C4-2B (cell line): ENCODE measurements around the gene NEMP1.

Experiments
- ZFX ChIP-seq: fragments of 450-650 bp; IDR thresholded peaks from 2 replicates; pipeline ENCODE4 v1.6.1; 2017
- TF ChIP-seq, protein P1 (sequence below): fragments of 450-650 bp; conservative IDR thresholded peaks from 2 replicates; pipeline ENCODE4 v1.5.1; 2017; ENCODE audit warnings: mild to moderate bottlenecking

DNA sequence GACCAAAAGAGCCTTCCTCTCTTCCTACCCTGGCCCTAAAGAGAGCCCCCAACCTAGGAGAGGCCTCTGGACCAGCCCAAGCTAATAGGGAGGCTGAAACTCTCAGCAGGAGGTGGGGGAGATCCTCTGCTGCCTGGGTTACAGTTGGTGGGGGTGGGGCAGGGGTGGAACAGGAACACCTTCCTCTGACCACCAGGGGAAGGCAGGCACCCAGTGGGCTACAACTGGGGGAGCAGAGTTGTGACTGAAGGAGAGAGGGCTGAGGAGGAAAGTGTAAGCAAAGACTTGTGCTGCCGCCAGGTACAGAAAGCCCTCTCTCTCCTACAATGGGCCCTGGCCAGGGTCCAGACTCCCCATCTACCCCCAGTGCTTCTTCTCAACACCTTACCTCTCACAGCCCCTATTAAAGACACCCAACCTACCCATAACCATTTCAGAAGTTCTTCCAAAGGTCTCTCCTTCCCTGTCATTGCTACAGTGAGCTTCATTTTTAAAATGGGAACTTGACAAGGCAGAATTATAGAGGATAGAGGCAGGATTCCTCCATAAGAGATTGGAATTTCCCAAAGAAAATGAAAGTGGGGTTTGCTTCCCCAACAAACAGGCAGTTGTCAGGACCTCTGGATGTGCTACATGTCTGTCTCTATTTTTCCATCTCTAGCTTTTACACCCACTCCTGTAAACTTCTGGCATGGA is 30.0 kb downstream of the NEMP1 start:
- TF ChIP-seq, protein P1, sequence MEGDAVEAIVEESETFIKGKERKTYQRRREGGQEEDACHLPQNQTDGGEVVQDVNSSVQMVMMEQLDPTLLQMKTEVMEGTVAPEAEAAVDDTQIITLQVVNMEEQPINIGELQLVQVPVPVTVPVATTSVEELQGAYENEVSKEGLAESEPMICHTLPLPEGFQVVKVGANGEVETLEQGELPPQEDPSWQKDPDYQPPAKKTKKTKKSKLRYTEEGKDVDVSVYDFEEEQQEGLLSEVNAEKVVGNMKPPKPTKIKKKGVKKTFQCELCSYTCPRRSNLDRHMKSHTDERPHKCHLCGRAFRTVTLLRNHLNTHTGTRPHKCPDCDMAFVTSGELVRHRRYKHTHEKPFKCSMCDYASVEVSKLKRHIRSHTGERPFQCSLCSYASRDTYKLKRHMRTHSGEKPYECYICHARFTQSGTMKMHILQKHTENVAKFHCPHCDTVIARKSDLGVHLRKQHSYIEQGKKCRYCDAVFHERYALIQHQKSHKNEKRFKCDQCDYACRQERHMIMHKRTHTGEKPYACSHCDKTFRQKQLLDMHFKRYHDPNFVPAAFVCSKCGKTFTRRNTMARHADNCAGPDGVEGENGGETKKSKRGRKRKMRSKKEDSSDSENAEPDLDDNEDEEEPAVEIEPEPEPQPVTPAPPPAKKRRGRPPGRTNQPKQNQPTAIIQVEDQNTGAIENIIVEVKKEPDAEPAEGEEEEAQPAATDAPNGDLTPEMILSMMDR, result no peak
- TF ChIP-seq ZFX, result no peak
